WTC11 (cell line): Measurements from ENCODE around the gene TMEM229B. TPM values are rescaled to one million over a fixed set of nuclear protein-coding genes. Genes with fewer than 3 reads are reported as not detected.

Experiments
- ATAC-seq: fragments of 200-7000 bp; cut with Tn5 transposase; 2 replicates; pipeline ENCODE4 v1.10.0; 2021; ENCODE audit warnings: mild to moderate bottlenecking, moderate library complexity
- CTCF ChIA-PET: fragments of 300-600 bp; sonication (Branson Sonifier 250); formaldehyde crosslinking; loops from one replicate; lab custom pipeline; 2021; ENCODE audit warnings: antibody characterized with exemption; lab: Charles Lee
- POLR2A ChIA-PET: fragments of 350-600 bp; sonication (Branson Sonifier 250); formaldehyde crosslinking; loops from one replicate; lab custom pipeline; 2021; ENCODE audit warnings: antibody characterized with exemption; lab: Charles Lee
- DNase-seq: peaks from one replicate; pipeline ENCODE4 v3.0.0; 2021; ENCODE audit warnings: low spot score
- H3K27ac Mint-ChIP-seq: 2 replicates; pipeline ENCODE4 v1.8.0; 2021; ENCODE audit warnings: mixed read lengths
- H3K27me3 Mint-ChIP-seq: 2 replicates; pipeline ENCODE4 v1.8.0; 2021; ENCODE audit warnings: low read depth, mild to moderate bottlenecking, moderate library complexity, mixed read lengths
- H3K36me3 Mint-ChIP-seq: 2 replicates; pipeline ENCODE4 v1.8.0; 2021; ENCODE audit warnings: mixed read lengths
- H3K4me1 Mint-ChIP-seq: 2 replicates; pipeline ENCODE4 v1.8.0; 2022; ENCODE audit warnings: mixed read lengths
- H3K4me3 Mint-ChIP-seq: 2 replicates; pipeline ENCODE4 v1.8.0; 2021; ENCODE audit warnings: mild to moderate bottlenecking, moderate library complexity, mixed read lengths
- H3K9me3 Mint-ChIP-seq: 2 replicates; pipeline ENCODE4 v1.8.0; 2021; ENCODE audit warnings: mixed read lengths
- ATF1 ChIP-seq: sonication (generic); formaldehyde crosslinking; IDR thresholded peaks from 2 replicates; pipeline ENCODE4 v1.8.1; 2023; ENCODE audit warnings: mild to moderate bottlenecking, moderate library complexity, missing genetic modification reagents
- CREB1 ChIP-seq: sonication (generic); formaldehyde crosslinking; IDR thresholded peaks from 2 replicates; pipeline ENCODE4 v1.8.0; 2023; ENCODE audit warnings: mild to moderate bottlenecking, missing genetic modification reagents
- FOXK1 ChIP-seq: sonication (generic); formaldehyde crosslinking; IDR thresholded peaks from 2 replicates; pipeline ENCODE4 v1.8.0; 2022; ENCODE audit warnings: mild to moderate bottlenecking, moderate library complexity, missing genetic modification reagents
- GRHL2 ChIP-seq: fragments of 250-450 bp; sonication (Bioruptor Pico); IDR thresholded peaks from 2 replicates; pipeline ENCODE4 v1.8.0; 2022; ENCODE audit warnings: mild to moderate bottlenecking, moderate library complexity; ENCODE audit not compliant: insufficient replicate concordance, severe bottlenecking
- JAZF1 ChIP-seq: fragments of 250-450 bp; sonication (Bioruptor Pico); IDR thresholded peaks from 2 replicates; pipeline ENCODE4 v1.9.0; 2021; ENCODE audit warnings: moderate library complexity, mild to moderate bottlenecking, inconsistent platforms
- NR1H2 ChIP-seq: sonication (generic); formaldehyde crosslinking; IDR thresholded peaks from 2 replicates; pipeline ENCODE4 v1.9.0; 2021; ENCODE audit warnings: mild to moderate bottlenecking, moderate library complexity, missing genetic modification reagents
- OVOL2 ChIP-seq: fragments of 250-450 bp; sonication (Bioruptor Pico); IDR thresholded peaks from 2 replicates; pipeline ENCODE4 v1.9.0; 2021; ENCODE audit warnings: mild to moderate bottlenecking, borderline replicate concordance
- SMAD3 ChIP-seq: sonication (generic); formaldehyde crosslinking; IDR thresholded peaks from 2 replicates; pipeline ENCODE4 v1.8.0; 2022; ENCODE audit warnings: missing genetic modification reagents, mild to moderate bottlenecking, borderline replicate concordance
- SP1 ChIP-seq: sonication (generic); formaldehyde crosslinking; conservative IDR thresholded peaks from 2 replicates; pipeline ENCODE4 v1.8.1; 2022; ENCODE audit warnings: missing genetic modification reagents
- TEAD4 ChIP-seq: sonication (generic); formaldehyde crosslinking; IDR thresholded peaks from 2 replicates; pipeline ENCODE4 v1.8.0; 2022; ENCODE audit warnings: mild to moderate bottlenecking, missing genetic modification reagents
- ZNF232 ChIP-seq: sonication (generic); formaldehyde crosslinking; IDR thresholded peaks from 2 replicates; pipeline ENCODE4 v1.8.0; 2022; ENCODE audit warnings: mild to moderate bottlenecking, missing genetic modification reagents
- ZNF263 ChIP-seq: sonication (generic); formaldehyde crosslinking; IDR thresholded peaks from 2 replicates; pipeline ENCODE4 v1.8.1; 2022; ENCODE audit warnings: low read depth, mild to moderate bottlenecking, moderate library complexity, missing genetic modification reagents
- ZNF423 ChIP-seq: fragments of 250-450 bp; sonication (Bioruptor Pico); IDR thresholded peaks from 2 replicates; pipeline ENCODE4 v2.1.2; 2022; ENCODE audit warnings: mild to moderate bottlenecking, moderate library complexity
- total RNA-seq: library from RNA; stranded (reverse); gene quantifications from 3 replicates; pipeline ENCODE4 v1.2.3, GENCODE V29; 2021
- TF ChIP-seq, protein P1 (sequence below): fragments of 200-600 bp; IDR thresholded peaks from 2 replicates; pipeline ENCODE4 v1.8.0; 2022; ENCODE audit warnings: antibody characterized with exemption
- TF ChIP-seq, protein P2 (sequence below): sonication (generic); formaldehyde crosslinking; IDR thresholded peaks from 2 replicates; pipeline ENCODE4 v1.8.1; 2022; ENCODE audit warnings: low read depth, mild to moderate bottlenecking, moderate library complexity, missing genetic modification reagents, borderline replicate concordance
- TF ChIP-seq, protein P3 (sequence below): sonication (generic); formaldehyde crosslinking; IDR thresholded peaks from 2 replicates; pipeline ENCODE4 v1.8.1; 2023; ENCODE audit warnings: mild to moderate bottlenecking, missing genetic modification reagents
- TF ChIP-seq, protein P4 (sequence below): sonication (generic); formaldehyde crosslinking; IDR thresholded peaks from 2 replicates; pipeline ENCODE4 v1.8.0; 2023; ENCODE audit warnings: missing genetic modification reagents
- TF ChIP-seq, protein P5 (sequence below): sonication (generic); formaldehyde crosslinking; conservative IDR thresholded peaks from 2 replicates; pipeline ENCODE4 v1.8.1; 2023; ENCODE audit warnings: mild to moderate bottlenecking, low read depth, missing genetic modification reagents, moderate library complexity
- TF ChIP-seq, protein P6 (sequence below): sonication (generic); formaldehyde crosslinking; IDR thresholded peaks from 2 replicates; pipeline ENCODE4 v1.8.0; 2023; ENCODE audit warnings: mild to moderate bottlenecking, missing genetic modification reagents

The TMEM229B gene
- total RNA-seq, 1 experiment from 2014 or later, result 0.90 TPM

DNA sequence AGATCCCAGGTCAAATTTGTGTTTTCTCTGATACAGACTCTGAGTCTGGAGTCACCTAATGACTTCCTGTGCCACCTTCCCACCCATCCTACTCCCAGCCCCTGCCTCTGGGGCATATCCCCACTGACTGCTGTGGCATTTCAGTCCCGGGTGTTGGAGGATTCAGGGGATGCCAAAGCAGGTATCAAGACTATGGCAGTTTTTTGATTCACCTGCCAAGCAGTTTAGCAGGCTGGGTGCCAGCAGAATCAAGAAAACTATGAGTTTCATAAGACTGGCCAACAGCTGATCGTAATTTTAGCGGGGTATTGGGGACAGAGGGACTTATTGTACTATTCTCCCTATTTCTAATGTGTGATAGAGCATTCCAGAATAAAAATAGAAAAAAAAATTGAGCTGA is 49.2 kb upstream of the TMEM229B start (continued):
- TF ChIP-seq, protein P1, sequence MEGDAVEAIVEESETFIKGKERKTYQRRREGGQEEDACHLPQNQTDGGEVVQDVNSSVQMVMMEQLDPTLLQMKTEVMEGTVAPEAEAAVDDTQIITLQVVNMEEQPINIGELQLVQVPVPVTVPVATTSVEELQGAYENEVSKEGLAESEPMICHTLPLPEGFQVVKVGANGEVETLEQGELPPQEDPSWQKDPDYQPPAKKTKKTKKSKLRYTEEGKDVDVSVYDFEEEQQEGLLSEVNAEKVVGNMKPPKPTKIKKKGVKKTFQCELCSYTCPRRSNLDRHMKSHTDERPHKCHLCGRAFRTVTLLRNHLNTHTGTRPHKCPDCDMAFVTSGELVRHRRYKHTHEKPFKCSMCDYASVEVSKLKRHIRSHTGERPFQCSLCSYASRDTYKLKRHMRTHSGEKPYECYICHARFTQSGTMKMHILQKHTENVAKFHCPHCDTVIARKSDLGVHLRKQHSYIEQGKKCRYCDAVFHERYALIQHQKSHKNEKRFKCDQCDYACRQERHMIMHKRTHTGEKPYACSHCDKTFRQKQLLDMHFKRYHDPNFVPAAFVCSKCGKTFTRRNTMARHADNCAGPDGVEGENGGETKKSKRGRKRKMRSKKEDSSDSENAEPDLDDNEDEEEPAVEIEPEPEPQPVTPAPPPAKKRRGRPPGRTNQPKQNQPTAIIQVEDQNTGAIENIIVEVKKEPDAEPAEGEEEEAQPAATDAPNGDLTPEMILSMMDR, result no peak
- TF ChIP-seq SP1 (CRISPR knock-in tag) (no peak), OVOL2 (CRISPR knock-in tag) (no peak), ATF1 (CRISPR knock-in tag) (no peak)
- TF ChIP-seq, protein P2, sequence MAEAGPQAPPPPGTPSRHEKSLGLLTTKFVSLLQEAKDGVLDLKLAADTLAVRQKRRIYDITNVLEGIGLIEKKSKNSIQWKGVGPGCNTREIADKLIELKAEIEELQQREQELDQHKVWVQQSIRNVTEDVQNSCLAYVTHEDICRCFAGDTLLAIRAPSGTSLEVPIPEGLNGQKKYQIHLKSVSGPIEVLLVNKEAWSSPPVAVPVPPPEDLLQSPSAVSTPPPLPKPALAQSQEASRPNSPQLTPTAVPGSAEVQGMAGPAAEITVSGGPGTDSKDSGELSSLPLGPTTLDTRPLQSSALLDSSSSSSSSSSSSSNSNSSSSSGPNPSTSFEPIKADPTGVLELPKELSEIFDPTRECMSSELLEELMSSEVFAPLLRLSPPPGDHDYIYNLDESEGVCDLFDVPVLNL, result no peak
- TF ChIP-seq, protein P3, sequence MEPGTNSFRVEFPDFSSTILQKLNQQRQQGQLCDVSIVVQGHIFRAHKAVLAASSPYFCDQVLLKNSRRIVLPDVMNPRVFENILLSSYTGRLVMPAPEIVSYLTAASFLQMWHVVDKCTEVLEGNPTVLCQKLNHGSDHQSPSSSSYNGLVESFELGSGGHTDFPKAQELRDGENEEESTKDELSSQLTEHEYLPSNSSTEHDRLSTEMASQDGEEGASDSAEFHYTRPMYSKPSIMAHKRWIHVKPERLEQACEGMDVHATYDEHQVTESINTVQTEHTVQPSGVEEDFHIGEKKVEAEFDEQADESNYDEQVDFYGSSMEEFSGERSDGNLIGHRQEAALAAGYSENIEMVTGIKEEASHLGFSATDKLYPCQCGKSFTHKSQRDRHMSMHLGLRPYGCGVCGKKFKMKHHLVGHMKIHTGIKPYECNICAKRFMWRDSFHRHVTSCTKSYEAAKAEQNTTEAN, result no peak

DNA sequence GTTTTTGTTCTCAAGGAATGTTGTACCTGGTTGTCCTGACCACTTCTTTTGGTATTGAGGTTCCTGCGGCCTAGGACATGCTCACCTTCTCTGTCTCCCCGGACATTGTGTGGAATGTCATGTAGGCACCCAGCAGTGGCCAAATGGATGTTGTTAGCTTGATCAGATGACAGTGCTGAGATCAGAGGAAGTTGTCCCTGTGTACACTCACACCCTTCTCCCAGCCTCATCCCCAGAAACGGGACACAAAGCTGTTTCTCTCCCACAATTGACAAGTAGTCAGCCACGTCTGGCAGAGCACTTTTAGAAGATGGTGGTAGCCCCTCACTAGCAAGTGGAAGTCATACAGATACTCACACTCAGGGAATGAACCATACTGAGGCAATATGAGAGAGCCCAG is 47.6 kb upstream of the TMEM229B start:
- H3K4me1 Mint-ChIP-seq, result peaks cover 50% of the 10 kb centered on the region
- no peaks in the 10 kb centered on the region for H3K36me3 Mint-ChIP-seq
- POLR2A ChIA-PET, result no interaction called here
- no peaks in the 10 kb centered on the region for H3K27me3 Mint-ChIP-seq
- DNase-seq (no peak), ATAC-seq (no peak)
- H3K4me3 Mint-ChIP-seq, result no peak overlapping the region
- no peaks in the 10 kb centered on the region for H3K9me3 Mint-ChIP-seq
- CTCF ChIA-PET, result interaction anchor here (0.6 to 1.5 kb wide), 3 partner anchors 9 to 109 kb away, joined by 3 to 11 read pairs (median 5); no protein-coding TSS in a partner anchor
- no peak for TF ChIP-seq TEAD4 (CRISPR knock-in tag)
- TF ChIP-seq NR1H2 (CRISPR knock-in tag), result no peak
- no peak for TF ChIP-seq ZNF232
- TF ChIP-seq SMAD3, result no peak
- TF ChIP-seq, protein P4, sequence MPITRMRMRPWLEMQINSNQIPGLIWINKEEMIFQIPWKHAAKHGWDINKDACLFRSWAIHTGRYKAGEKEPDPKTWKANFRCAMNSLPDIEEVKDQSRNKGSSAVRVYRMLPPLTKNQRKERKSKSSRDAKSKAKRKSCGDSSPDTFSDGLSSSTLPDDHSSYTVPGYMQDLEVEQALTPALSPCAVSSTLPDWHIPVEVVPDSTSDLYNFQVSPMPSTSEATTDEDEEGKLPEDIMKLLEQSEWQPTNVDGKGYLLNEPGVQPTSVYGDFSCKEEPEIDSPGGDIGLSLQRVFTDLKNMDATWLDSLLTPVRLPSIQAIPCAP (CRISPR knock-in tag), result no peak
- no peak for TF ChIP-seq ZNF263 (CRISPR knock-in tag)
- TF ChIP-seq JAZF1 (CRISPR knock-in tag), result no peak
- TF ChIP-seq FOXK1 (CRISPR knock-in tag), result no peak
- TF ChIP-seq ZNF423 (CRISPR knock-in tag), result no peak
- TF ChIP-seq, protein P5, sequence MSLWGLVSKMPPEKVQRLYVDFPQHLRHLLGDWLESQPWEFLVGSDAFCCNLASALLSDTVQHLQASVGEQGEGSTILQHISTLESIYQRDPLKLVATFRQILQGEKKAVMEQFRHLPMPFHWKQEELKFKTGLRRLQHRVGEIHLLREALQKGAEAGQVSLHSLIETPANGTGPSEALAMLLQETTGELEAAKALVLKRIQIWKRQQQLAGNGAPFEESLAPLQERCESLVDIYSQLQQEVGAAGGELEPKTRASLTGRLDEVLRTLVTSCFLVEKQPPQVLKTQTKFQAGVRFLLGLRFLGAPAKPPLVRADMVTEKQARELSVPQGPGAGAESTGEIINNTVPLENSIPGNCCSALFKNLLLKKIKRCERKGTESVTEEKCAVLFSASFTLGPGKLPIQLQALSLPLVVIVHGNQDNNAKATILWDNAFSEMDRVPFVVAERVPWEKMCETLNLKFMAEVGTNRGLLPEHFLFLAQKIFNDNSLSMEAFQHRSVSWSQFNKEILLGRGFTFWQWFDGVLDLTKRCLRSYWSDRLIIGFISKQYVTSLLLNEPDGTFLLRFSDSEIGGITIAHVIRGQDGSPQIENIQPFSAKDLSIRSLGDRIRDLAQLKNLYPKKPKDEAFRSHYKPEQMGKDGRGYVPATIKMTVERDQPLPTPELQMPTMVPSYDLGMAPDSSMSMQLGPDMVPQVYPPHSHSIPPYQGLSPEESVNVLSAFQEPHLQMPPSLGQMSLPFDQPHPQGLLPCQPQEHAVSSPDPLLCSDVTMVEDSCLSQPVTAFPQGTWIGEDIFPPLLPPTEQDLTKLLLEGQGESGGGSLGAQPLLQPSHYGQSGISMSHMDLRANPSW (CRISPR knock-in tag), result no peak
- TF ChIP-seq CREB1 (CRISPR knock-in tag), result no peak
- TF ChIP-seq GRHL2 (CRISPR knock-in tag), result no peak
- TF ChIP-seq, protein P6, sequence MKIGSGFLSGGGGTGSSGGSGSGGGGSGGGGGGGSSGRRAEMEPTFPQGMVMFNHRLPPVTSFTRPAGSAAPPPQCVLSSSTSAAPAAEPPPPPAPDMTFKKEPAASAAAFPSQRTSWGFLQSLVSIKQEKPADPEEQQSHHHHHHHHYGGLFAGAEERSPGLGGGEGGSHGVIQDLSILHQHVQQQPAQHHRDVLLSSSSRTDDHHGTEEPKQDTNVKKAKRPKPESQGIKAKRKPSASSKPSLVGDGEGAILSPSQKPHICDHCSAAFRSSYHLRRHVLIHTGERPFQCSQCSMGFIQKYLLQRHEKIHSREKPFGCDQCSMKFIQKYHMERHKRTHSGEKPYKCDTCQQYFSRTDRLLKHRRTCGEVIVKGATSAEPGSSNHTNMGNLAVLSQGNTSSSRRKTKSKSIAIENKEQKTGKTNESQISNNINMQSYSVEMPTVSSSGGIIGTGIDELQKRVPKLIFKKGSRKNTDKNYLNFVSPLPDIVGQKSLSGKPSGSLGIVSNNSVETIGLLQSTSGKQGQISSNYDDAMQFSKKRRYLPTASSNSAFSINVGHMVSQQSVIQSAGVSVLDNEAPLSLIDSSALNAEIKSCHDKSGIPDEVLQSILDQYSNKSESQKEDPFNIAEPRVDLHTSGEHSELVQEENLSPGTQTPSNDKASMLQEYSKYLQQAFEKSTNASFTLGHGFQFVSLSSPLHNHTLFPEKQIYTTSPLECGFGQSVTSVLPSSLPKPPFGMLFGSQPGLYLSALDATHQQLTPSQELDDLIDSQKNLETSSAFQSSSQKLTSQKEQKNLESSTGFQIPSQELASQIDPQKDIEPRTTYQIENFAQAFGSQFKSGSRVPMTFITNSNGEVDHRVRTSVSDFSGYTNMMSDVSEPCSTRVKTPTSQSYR, result no peak
- H3K27ac Mint-ChIP-seq, result peak overlapping the region; percentile 65
